Left hindlimb (tissue), 1 donor: ENCODE data around the gene APOC3.
"Not testable (repeated sequence)": the region's sequence is repeated elsewhere in the genome, so short reads cannot be mapped to it uniquely, and the experiment has no call there.

Experiments used
- DNase-seq: peaks from one replicate; pipeline ENCODE4 v3.0.0-alpha.2; 2018

The APOC3 gene

GRCh38 chr11:116832350-116833290 is 2.9 kb downstream of the APOC3 start:
- DNase-seq = no peak

- no peak for DNase-seq
These were observed 3.7 kb downstream of the APOC3 start for GRCh38 chr11:116833491-116833815.

- no peak for DNase-seq
These were observed 4.3 kb downstream of the APOC3 start for GRCh38 chr11:116833816-116834534.

- DNase-seq = not testable (repeated sequence)
These were observed 4.9 kb downstream of the APOC3 start for GRCh38 chr11:116834535-116835041.

- DNase-seq = no peak
These were observed 5.5 kb downstream of the APOC3 start for GRCh38 chr11:116835042-116835772.

- peak; percentile 92 for DNase-seq
These were observed 6.3 kb downstream of the APOC3 start for GRCh38 chr11:116835791-116836631.

GRCh38 chr11:116836632-116836991 is 6.9 kb downstream of the APOC3 start:
- no peak for DNase-seq

- peak; percentile 30 for DNase-seq
These were observed 7.8 kb downstream of the APOC3 start, which contains the start of gene APOA1 for GRCh38 chr11:116837231-116838091. TSS of gene APOA1 (minus strand) at chr11:116837622. CDS start at chr11:116837387, 235 bp downstream.

GRCh38 chr11:116838321-116839084 is 8.8 kb downstream of the APOC3 start:
- peak; percentile 19 for DNase-seq

GRCh38 chr11:116840224-116840745 is 10.6 kb downstream of the APOC3 start:
- DNase-seq = no peak

- DNase-seq = no peak
These were observed 11.1 kb downstream of the APOC3 start for GRCh38 chr11:116840746-116841296.

- no peak for DNase-seq
These were observed 12.4 kb downstream of the APOC3 start for GRCh38 chr11:116842117-116842516.

GRCh38 chr11:116842909-116843308 is 13.2 kb downstream of the APOC3 start:
- no peak for DNase-seq

GRCh38 chr11:116843661-116844060 is 14.0 kb downstream of the APOC3 start:
- DNase-seq = no peak

- no peak for DNase-seq
These were observed 15.0 kb downstream of the APOC3 start for GRCh38 chr11:116844722-116845121.

GRCh38 chr11:116847612-116848011 is 17.9 kb downstream of the APOC3 start:
- no peak for DNase-seq

- DNase-seq = no peak
These were observed 19.4 kb downstream of the APOC3 start for GRCh38 chr11:116849060-116849459.

- no peak for DNase-seq
These were observed 19.8 kb downstream of the APOC3 start for GRCh38 chr11:116849486-116849885.

- no peak for DNase-seq
These were observed 21.9 kb downstream of the APOC3 start for GRCh38 chr11:116851626-116852025.
